HCT116 (cell line): ENCODE data around the gene LAIR1. TPM values are rescaled to one million over a fixed set of nuclear protein-coding genes. Genes with fewer than 3 reads are reported as not detected.

Source experiments
- ATAC-seq: fragments of 200-7000 bp; cut with Tn5 transposase; 2 replicates; pipeline ENCODE4 v1.9.1; 2020; ENCODE audit warnings: mild to moderate bottlenecking, moderate library complexity
- BruUV-seq: library from RNA; stranded (reverse); fragments of 400-500 nt; replicated peaks from 2 replicates; lab custom pipeline; 2021; lab: Mats Ljungman, UMichigan
- CTCF ChIA-PET: fragments of 300-600 bp; sonication (Branson Sonifier 250); formaldehyde crosslinking; loops from one replicate; lab custom pipeline; 2021; ENCODE audit warnings: antibody characterized with exemption; lab: Charles Lee
- POLR2A ChIA-PET: fragments of 300-600, 350-600 bp; sonication (Branson Sonifier 250); formaldehyde crosslinking; loops from one replicate; lab custom pipeline; 2021; ENCODE audit warnings: antibody characterized with exemption; lab: Charles Lee
- RAD21 ChIA-PET, 2 experiments: fragments of 300-600 bp; sonication (Branson Sonifier 250); formaldehyde crosslinking; loops; one replicate each; lab custom pipeline; 2023; ENCODE audit warnings: low total read pairs in 2 of 2; ENCODE audit not compliant: uncharacterized antibody in 2 of 2, unreplicated experiment in 2 of 2, low non-redundant PET in 1 of 2; lab: Charles Lee
- DNase-seq: peaks from one replicate; pipeline ENCODE4 v3.0.0-alpha.2; 2010; ENCODE audit warnings: low read depth, low spot score
- H2AFZ ChIP-seq: fragments of 200-600 bp; shearing (Covaris generic), sonication (generic); 2 replicates; pipeline ENCODE4 v1.6.1; 2017; ENCODE audit warnings: low read depth, mixed run types, mixed read lengths, antibody characterized with exemption, low read length; ENCODE audit not compliant: poor library complexity, severe bottlenecking
- H3K27ac ChIP-seq: 2 replicates; pipeline ENCODE4 v1.5.1; 2012; ENCODE audit warnings: low read depth, low read length
- H3K27me3 ChIP-seq: fragments of 200-600 bp; sonication (generic); 2 replicates; pipeline ENCODE4 v1.6.1; 2016; ENCODE audit warnings: mixed run types, low read length, mixed read lengths; ENCODE audit not compliant: insufficient read depth
- H3K36me3 ChIP-seq, 2 experiments: fragments of 200-500 bp in 1 of 2; fragments of 200-600 bp in 1 of 2; sonication (Bioruptor generic) in 1 of 2; sonication (generic) in 1 of 2; 2 replicates each; pipeline versions ENCODE4 v1.5.1 to v1.6.1; 2014 to 2016; ENCODE audit warnings: low read length in 2 of 2, inconsistent platforms in 1 of 2, mixed read lengths in 1 of 2, mixed run types in 1 of 2; ENCODE audit not compliant: insufficient read depth in 2 of 2, control insufficient read depth in 1 of 2
- H3K4me1 ChIP-seq, 2 experiments: fragments of 200-600 bp in 1 of 2; sonication (generic) in 1 of 2; 2 replicates each; pipeline versions ENCODE4 v1.5.1 to v1.6.1; 2012 to 2017; ENCODE audit warnings: low read length in 2 of 2, inconsistent platforms in 1 of 2, mild to moderate bottlenecking in 1 of 2, mixed read lengths in 1 of 2, mixed run types in 1 of 2, moderate library complexity in 1 of 2; ENCODE audit not compliant: insufficient read depth in 2 of 2, control insufficient read depth in 1 of 2
- H3K4me2 ChIP-seq: fragments of 200-600 bp; sonication (generic); 2 replicates; pipeline ENCODE4 v1.6.1; 2017; ENCODE audit warnings: mixed run types, low read length, mixed read lengths
- H3K4me3 ChIP-seq, 2 experiments: fragments of 200-600 bp in 1 of 2; sonication (generic) in 1 of 2; replicated peaks in 1 of 2; 2 replicates each; pipeline ENCODE4 v1.5.1; 2011 to 2016; ENCODE audit warnings: low read length in 2 of 2, control low read depth in 1 of 2, low read depth in 1 of 2, mild to moderate bottlenecking in 1 of 2, mixed read lengths in 1 of 2, mixed run types in 1 of 2
- H3K79me2 ChIP-seq: fragments of 200-600 bp; sonication (generic); 2 replicates; pipeline ENCODE4 v1.6.1; 2017; ENCODE audit warnings: mild to moderate bottlenecking, mixed run types, low read length, moderate library complexity, mixed read lengths; ENCODE audit not compliant: insufficient read depth
- H3K9ac ChIP-seq: fragments of 200-600 bp; sonication (generic); 2 replicates; pipeline ENCODE4 v1.6.1; 2016; ENCODE audit warnings: low read length, mixed read lengths
- H3K9me2 ChIP-seq: fragments of 200-600 bp; sonication (generic), shearing (Covaris generic); 2 replicates; pipeline ENCODE4 v1.6.1; 2017; ENCODE audit warnings: mixed run types, mild to moderate bottlenecking, moderate library complexity; ENCODE audit not compliant: insufficient read depth
- H3K9me3 ChIP-seq, 2 experiments: fragments of 200-500 bp in 1 of 2; fragments of 200-600 bp in 1 of 2; sonication (Bioruptor generic) in 1 of 2; sonication (generic) in 1 of 2; 2 replicates each; pipeline ENCODE4 v1.6.1; 2014 to 2017; ENCODE audit warnings: low read length in 2 of 2, mixed read lengths in 2 of 2, inconsistent platforms in 1 of 2, low read depth in 1 of 2, mild to moderate bottlenecking in 1 of 2, mixed run types in 1 of 2, moderate library complexity in 1 of 2; ENCODE audit not compliant: control insufficient read depth in 1 of 2, insufficient read depth in 1 of 2
- H4K20me1 ChIP-seq: fragments of 200-600 bp; sonication (generic), shearing (Covaris generic); 2 replicates; pipeline ENCODE4 v1.6.1; 2017; ENCODE audit warnings: mixed run types, mild to moderate bottlenecking, moderate library complexity; ENCODE audit not compliant: insufficient read depth
- ATF3 ChIP-seq: IDR thresholded peaks from 2 replicates; pipeline ENCODE4 v1.6.1; 2012
- CBX3 ChIP-seq: IDR thresholded peaks from 2 replicates; pipeline ENCODE4 v1.6.1; 2012; ENCODE audit warnings: low read depth
- CEBPB ChIP-seq: IDR thresholded peaks from 2 replicates; pipeline ENCODE4 v1.6.1; 2012; ENCODE audit warnings: low read depth
- EGR1 ChIP-seq: IDR thresholded peaks from 2 replicates; pipeline ENCODE4 v1.6.1; 2012; ENCODE audit warnings: low read depth
- EZH2 ChIP-seq: fragments of 200-600 bp; sonication (generic); IDR thresholded peaks from 2 replicates; pipeline ENCODE4 v1.6.1; 2017; ENCODE audit warnings: antibody characterized with exemption, mixed run types
- EZH2phosphoT487 ChIP-seq: fragments of 200-600 bp; IDR thresholded peaks from 2 replicates; pipeline ENCODE4 v1.6.1; 2018; ENCODE audit warnings: antibody characterized with exemption, borderline replicate concordance
- FOSL1 ChIP-seq: IDR thresholded peaks from 2 replicates; pipeline ENCODE4 v1.6.1; 2012; ENCODE audit warnings: low read depth
- POLR2A ChIP-seq: IDR thresholded peaks from 2 replicates; pipeline ENCODE4 v1.7.0; 2011; ENCODE audit warnings: borderline replicate concordance; ENCODE audit not compliant: insufficient read depth, insufficient read length; ENCODE audit errors: extremely low read depth
- POLR2AphosphoS5 ChIP-seq: IDR thresholded peaks from 2 replicates; pipeline ENCODE4 v1.6.1; 2011; ENCODE audit warnings: mild to moderate bottlenecking, low read depth, low read length, moderate library complexity
- RAD21 ChIP-seq: IDR thresholded peaks from 2 replicates; pipeline ENCODE4 v1.6.1; 2012; ENCODE audit warnings: low read depth, mild to moderate bottlenecking
- REST ChIP-seq: IDR thresholded peaks from 2 replicates; pipeline ENCODE4 v1.6.1; 2012; ENCODE audit warnings: low read depth
- SIN3A ChIP-seq: IDR thresholded peaks from 2 replicates; pipeline ENCODE4 v1.6.1; 2012; ENCODE audit warnings: low read depth
- SP1 ChIP-seq: IDR thresholded peaks from 2 replicates; pipeline ENCODE4 v1.6.1; 2012; ENCODE audit warnings: low read depth
- SRF ChIP-seq: IDR thresholded peaks from 2 replicates; pipeline ENCODE4 v1.6.1; 2012; ENCODE audit warnings: low read depth
- TCF7L2 ChIP-seq: IDR thresholded peaks from 2 replicates; pipeline ENCODE4 v1.7.0; 2011; ENCODE audit warnings: borderline replicate concordance, inconsistent platforms; ENCODE audit not compliant: insufficient read depth, insufficient read length; ENCODE audit errors: extremely low read depth
- YY1 ChIP-seq: IDR thresholded peaks from 2 replicates; pipeline ENCODE4 v1.6.1; 2011; ENCODE audit warnings: low read length, low read depth, moderate library complexity, mild to moderate bottlenecking; ENCODE audit not compliant: insufficient replicate concordance; ENCODE audit errors: extremely low read depth
- ZNF274 ChIP-seq: fragments of 200-500 bp; sonication (Bioruptor generic); IDR thresholded peaks from 2 replicates; pipeline ENCODE4 v1.6.1; 2014; ENCODE audit warnings: mild to moderate bottlenecking, low read depth, low read length, inconsistent platforms
- intact Hi-C: fragments of 100-400 bp; cut with micrococcal nuclease; formaldehyde crosslinking; loops from 2 replicates; pipeline ENCODE4 v1.10.0; 2022
- total RNA-seq: library from RNA; stranded (reverse); gene quantifications from one replicate; pipeline ENCODE4 v1.2.1, GENCODE V29; 2021; ENCODE audit not compliant: unreplicated experiment
- TF ChIP-seq, protein P1 (sequence below): IDR thresholded peaks from 2 replicates; pipeline ENCODE4 v1.6.1; 2011; ENCODE audit warnings: mild to moderate bottlenecking, low read length, moderate library complexity; ENCODE audit not compliant: insufficient replicate concordance; ENCODE audit errors: extremely low read depth
- TF ChIP-seq, protein P2 (sequence below): IDR thresholded peaks from 2 replicates; pipeline ENCODE4 v1.6.1; 2012

Gene LAIR1
- total RNA-seq, 1 experiment from 2014 or later: 0.89 TPM

- Histone ChIP-seq H3K9me3 (peaks cover 0 to 6% of the 10 kb centered on the region in 2 experiments; a peak in 2 of 4 replicates), H3K79me2 (no peaks in the 10 kb centered on the region), H4K20me1 (no peaks in the 10 kb centered on the region), H3K4me3 (no peak overlapping the region), H3K4me1 (no peaks in the 10 kb centered on the region), H3K27me3 (no peaks in the 10 kb centered on the region), H3K9ac (no peak overlapping the region), H3K9me2 (no peaks in the 10 kb centered on the region), H3K27ac (no peak overlapping the region), H3K4me2 (no peak overlapping the region), H2AFZ (no peak overlapping the region), H3K36me3 (no peaks in the 10 kb centered on the region)
- intact Hi-C loops: no loop called here
- ChIA-PET CTCF (no interaction called here), RAD21 (no interaction called here), POLR2A (no interaction called here)
- DNase-seq (no peak), ATAC-seq (no peak)
- BruUV-seq: no TSS peak
- TF ChIP-seq SIN3A: no peak
- TF ChIP-seq YY1: no peak
- TF ChIP-seq ZNF274: no peak
- no peak for TF ChIP-seq EGR1
- no peak for TF ChIP-seq POLR2A
- no peak for TF ChIP-seq TCF7L2
- TF ChIP-seq, protein P1, sequence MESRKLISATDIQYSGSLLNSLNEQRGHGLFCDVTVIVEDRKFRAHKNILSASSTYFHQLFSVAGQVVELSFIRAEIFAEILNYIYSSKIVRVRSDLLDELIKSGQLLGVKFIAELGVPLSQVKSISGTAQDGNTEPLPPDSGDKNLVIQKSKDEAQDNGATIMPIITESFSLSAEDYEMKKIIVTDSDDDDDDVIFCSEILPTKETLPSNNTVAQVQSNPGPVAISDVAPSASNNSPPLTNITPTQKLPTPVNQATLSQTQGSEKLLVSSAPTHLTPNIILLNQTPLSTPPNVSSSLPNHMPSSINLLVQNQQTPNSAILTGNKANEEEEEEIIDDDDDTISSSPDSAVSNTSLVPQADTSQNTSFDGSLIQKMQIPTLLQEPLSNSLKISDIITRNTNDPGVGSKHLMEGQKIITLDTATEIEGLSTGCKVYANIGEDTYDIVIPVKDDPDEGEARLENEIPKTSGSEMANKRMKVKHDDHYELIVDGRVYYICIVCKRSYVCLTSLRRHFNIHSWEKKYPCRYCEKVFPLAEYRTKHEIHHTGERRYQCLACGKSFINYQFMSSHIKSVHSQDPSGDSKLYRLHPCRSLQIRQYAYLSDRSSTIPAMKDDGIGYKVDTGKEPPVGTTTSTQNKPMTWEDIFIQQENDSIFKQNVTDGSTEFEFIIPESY: no peak
- TF ChIP-seq ATF3: no peak
- TF ChIP-seq EZH2: no peak
- no peak for TF ChIP-seq FOSL1
- TF ChIP-seq CEBPB: no peak
- no peak for TF ChIP-seq SRF
- TF ChIP-seq, protein P2, sequence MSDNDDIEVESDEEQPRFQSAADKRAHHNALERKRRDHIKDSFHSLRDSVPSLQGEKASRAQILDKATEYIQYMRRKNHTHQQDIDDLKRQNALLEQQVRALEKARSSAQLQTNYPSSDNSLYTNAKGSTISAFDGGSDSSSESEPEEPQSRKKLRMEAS: no peak
- no peak for TF ChIP-seq POLR2AphosphoS5
- no peak for TF ChIP-seq REST
- no peak for TF ChIP-seq EZH2phosphoT487
- TF ChIP-seq CBX3: no peak
- no peak for TF ChIP-seq SP1
- no peak for TF ChIP-seq RAD21
- TF ChIP-seq, all 23 proteins: peak for 0
Measured at GRCh38 chr19:54319049-54319448, 45.7 kb downstream of the LAIR1 start.
